Activated CD8-positive, alpha-beta memory T cell treated with anti-CD3 and anti-CD28 coated beads, Interleukin-2, amount 50 U/mL, for 1 hour (primary cell): ENCODE results near the gene MACO1.
"Not testable (repeated sequence)": the region's sequence is repeated elsewhere in the genome, so short reads cannot be mapped to it uniquely, and the experiment has no call there.

Experiments used
- DNase-seq: peaks from one replicate; pipeline ENCODE4 v3.0.0-alpha.2; 2020; ENCODE audit errors: extremely low read depth

The MACO1 gene

DNA sequence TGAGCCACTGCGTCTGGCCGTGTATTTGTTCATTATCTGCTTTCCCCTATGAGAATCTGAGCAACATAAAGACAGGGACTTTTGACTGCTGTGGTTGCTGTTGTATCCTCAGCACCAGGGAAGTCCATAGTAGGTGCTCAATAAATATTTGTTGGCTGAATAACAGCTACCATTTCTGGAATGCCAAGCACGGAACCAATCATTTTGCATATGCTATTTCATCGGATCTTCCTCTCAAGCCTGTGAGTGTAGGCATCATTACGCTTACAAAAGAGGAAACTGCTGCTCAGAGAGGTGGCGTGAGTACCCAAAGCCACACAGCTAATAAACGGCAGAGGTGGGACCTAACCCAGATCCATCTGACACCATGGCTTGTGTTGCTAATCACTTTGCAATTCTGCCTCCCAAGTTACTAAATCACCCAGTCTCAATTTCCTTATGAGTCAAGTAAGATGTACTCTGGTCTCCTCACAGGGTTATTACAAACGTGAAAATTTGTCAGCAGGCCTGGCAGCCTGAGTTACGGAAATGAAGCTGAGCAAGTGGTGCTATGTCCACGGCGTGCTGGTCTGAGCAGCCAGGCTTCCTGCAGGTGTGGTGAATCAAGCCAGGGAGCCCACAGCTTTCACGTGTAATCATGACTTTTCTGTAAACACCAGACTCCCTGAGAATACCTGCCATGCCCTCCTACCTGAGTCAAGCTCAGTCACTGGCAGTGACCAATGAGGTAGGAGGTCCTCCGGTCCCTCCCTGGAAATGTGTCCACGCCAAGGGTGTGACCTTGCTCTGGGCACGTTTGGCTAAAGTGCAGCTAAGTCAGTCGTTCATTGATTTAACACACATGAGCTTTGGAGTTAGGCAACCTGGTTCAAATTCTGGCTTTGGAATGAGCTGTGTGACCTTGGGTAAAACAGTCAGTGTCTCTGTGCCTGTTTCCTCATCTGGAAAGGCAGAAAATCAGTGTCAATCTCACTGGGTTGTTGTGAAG, 5.3 kb upstream of the MACO1 start:
- no peak for DNase-seq

DNA sequence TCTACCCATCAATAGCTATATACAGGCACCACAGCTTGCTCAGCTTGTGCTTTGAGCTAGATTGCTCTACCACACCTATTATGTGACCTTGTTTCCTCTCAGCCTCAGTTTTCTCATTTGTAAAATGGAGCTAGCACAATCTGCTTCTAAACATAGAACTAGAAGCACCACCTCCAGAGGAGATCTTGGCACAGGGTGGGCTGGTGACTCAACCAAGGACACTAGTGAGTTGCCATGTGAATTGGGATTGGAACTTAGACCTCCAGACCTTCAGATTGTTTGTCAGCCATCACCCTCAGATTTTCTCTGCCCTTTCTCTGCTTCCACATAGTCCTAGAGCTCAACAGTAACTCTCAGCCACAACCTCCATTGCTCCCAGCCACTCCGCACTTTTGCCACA, 3.0 kb upstream of the MACO1 start:
- DNase-seq, result no peak

DNA sequence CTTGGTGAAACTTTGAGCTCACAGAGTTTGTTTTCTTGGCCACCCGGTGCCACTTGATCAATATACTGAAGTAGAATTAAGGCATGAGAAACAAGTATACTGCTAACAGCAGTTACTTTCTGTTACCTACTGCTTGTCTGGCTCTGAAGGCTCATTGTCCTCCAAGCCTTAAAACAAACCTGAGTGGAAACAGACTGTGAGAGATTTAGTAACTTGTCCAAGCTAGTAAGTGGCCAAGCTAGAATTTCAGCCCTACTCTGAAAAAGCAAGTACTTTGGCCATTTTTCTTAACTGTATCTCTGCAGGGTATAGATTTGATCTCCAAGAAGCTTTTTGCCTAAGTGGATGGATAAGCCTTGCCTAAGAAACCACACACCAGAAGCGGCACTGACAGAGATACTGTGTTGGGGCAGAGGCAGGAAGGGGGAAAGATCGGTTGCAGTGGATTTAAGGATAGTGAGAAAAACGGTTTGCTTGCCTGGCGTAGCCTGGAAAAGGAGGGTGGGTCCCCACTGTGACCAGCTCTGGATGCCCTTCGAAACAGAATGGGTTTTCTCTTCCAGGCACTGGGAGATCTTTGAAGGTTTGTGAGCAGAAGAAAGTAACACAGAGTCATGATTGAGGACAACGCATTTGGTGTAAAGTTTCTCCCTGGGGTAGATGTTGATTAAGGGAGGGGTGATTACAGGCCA, 2.1 kb upstream of the MACO1 start:
- no peak for DNase-seq

DNA sequence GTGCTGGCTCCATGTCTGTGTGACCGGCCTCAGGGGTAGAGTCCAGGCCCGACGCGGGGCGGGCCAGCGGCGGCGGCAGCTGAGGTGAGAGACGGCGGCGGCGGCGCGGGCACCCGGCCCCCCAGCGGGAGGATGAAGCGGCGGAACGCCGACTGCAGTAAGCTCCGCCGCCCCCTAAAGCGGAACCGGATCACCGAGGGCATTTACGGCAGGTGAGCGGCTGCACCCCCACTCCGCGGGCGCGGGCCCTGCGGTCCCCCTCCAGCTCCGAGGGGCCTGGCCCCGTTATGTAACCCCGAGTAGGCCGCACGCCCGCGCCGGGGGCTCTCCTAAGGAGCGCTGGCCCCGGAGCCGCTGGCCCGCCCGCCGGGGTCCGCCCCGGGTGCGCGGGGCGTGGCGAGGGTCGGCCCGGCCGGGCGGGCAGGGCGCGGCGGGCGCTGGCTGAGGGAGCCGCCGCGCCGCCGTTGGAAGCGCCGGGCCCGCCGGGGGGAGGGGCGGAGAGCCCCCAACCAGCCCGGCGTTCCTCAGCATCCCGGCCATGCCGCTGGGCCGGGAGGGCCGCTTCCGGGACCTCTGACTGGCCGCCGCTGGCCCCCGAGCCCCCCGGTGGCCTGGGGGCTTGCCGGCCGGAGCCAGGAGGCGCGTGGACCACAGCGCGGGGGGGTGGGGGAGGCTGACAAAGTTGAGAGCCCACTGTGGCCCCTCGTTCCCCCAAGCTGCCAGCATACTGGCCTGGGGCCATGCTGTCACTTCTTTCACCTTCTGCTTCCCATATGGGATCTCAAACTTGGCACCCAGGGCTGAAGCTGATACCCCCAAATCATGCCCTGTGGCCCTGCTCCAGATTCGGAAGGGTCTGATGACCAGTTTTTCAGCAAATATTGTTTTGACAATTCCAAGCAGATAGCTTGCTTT, 527 bp downstream of the MACO1 start:
- DNase-seq, result no peak

DNA sequence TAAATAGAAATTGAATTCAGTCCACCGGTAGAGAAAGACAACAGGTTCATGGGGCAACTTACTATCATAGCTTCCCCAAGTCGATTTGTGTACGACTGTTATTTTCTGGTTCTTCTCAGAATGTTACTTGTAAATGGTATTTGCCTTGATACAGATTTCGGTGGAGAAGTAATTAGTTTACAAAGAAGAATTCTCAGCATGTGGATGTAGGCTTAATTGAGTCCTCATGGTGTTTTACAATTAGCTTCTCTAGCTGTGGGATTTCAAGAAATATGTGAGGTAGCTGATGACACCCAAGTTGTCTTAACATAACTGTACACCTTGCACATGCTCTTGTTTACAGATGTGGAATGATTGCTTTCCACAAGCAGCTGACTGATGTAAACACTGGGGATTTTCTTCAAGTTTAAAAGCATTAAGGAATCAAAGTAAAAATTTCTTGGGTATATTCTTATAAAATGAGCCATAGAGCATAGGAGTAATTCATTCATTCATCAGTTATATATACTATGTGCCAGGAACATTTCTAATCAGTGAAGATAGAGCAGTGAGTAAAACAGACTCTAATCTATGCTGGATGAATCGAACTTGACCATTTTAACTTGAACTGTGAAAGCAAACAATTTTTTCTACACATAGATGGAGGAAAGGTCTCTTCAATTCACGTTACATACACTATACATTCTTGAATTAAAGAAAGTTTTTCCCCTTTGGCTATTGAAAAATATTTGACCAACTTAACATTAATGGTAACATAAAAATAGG, 1.4 kb downstream of the MACO1 start:
- DNase-seq, result no peak

DNA sequence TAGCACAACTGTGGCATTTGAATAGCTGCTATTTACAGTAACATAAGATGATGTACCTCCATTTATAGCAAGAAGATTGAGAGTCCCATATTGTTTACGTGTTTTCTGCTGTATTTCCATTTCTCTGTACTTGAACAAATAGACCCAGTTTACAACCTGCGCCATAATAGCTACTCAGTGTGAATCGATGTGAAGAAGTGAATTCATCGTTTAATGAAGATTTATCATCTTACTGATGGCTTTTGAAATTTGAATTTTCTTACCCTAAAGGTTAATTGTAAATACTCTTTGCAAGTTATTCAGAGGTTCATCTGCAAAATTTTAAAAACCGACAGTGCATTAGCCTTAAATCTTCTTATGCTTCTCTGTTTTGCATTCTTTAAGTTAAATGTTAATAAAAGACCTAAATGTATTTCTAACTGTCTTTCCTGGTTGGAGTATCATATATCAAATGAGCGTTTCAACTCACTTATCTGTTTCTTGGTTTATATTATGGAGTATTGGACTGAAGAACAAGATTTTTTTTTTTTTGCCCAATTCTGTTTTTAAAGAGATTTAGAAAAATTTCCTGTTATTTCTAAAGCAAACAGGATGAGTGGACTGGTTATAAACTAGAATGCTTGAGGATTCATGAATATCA, 2.2 kb downstream of the MACO1 start:
- DNase-seq, result no peak

DNA sequence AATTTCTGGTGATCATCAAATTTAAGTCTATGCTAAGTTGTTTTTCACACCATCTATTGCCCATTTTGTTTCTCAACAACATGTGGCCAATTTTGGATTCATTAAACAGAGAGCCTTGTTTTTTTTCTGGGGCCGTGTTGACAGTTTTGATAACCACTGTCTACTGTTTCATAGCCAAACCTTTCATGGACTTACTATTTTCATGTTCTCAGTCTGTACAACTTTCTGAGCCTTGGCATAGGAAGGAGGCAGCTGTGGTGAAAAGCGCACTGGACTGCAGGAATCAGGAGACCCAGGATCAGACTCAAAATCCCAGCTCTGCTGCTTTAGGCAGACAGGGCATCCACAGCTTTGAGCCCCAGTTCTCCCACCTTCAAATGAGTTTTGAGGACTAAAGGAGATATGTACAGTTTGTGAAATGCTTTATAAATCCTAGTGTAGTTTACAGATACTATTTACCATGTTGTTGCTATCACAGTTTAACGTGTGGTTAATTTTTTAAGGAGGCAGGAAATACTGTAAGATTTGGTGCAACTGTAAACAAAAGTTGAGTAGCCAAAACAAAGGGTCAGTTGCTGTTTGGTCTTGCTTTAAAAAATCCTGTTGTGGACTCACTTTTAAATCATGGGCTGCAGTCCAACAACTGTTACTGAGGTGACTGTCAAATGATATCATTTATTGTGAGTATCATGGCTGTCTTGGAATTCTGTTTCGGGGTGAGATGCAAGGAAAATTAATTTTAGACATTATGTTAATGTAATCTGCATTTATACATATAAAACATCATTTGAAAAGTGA, 2.9 kb downstream of the MACO1 start:
- DNase-seq, result no peak

DNA sequence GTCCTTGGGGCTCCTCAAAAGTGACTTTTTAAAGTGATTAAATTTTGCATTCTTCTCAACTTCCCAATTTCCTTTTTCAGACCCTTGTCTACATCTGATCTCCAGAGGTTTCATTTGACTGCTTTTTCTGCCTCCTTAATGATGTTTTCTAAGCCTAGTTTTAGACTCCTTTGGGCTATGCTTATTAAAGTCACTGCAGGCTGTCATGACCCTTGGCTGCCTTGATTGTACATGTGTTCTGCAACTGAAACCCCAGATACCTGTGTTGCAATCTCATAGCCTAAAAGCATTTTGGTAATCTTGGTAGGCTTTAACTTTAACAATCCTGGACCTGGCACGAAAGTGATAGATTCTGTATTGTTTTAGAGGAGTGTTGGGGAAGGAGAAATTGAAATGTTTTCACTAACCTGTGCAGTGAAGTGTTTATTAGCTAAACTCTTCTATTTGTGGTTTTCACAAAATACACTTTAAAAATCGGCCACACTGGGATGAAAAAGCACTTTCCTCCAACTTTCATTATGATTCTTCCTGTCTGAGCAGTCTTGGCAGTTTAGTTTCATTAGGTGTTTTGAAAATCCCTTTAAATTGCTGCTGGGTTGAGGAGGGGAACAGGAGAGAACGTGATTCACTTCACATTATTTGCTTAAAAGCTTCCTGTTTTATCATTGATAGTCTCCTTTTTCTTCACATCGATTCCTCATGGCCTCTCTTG, 4.9 kb downstream of the MACO1 start:
- DNase-seq, result no peak

DNA sequence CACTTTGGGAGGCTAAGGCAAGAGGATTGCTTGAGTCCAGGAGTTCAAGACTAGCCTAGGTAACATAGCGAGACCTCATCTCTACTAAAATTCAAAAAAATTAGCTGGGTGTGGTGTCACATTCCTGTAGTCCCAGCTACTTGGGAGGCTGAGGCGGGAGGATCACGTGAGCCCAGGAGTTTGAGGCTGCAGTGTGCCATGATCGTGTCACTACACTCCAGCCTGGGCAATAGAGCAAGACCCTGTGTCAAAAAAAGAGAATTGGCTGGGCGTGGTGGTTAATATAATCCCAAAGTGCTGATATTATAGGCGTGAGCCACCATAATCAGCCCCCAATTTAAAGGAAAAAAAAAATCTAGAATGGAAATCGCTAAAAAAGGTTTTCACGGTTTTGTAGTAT, 7.0 kb downstream of the MACO1 start:
- no peak for DNase-seq

DNA sequence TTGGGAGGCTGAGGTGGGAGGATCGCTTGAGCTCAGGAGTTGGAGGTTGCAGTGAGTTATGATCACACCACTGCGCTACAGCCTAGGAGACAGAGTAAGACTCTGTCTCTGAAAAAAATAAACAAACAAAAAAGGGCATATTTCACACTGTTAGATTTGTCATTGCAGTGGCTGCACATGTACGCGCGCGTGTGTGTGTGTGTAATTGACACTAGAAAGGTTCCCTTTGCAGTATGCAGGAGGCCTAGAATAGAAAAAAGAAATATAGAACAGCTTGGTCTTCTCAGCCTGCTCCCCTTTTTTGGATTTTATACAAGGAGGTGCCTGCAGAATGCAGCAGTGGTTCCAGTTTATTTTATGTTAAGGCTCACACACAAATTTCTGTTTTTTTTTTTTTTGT, 8.6 kb downstream of the MACO1 start:
- DNase-seq, result no peak

DNA sequence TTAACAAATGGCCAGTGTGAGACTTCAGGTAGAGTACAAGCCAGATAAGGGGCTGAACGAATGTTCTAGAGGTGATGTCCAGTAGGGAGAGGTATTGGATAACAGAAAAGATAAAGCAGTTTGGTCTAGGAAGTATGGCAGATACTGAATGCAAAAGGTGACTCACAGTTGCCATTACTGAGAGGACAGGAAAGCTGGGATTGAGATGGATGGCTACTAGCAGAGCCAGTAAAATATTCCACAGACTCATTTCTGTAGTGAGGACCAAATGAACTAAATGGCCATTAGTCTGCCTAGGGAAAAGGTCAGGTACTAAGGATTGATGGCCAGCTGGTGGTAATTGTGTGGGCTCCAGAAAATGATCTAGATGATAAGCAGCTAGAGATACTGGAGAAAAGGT, 11.5 kb downstream of the MACO1 start:
- DNase-seq, result no peak

DNA sequence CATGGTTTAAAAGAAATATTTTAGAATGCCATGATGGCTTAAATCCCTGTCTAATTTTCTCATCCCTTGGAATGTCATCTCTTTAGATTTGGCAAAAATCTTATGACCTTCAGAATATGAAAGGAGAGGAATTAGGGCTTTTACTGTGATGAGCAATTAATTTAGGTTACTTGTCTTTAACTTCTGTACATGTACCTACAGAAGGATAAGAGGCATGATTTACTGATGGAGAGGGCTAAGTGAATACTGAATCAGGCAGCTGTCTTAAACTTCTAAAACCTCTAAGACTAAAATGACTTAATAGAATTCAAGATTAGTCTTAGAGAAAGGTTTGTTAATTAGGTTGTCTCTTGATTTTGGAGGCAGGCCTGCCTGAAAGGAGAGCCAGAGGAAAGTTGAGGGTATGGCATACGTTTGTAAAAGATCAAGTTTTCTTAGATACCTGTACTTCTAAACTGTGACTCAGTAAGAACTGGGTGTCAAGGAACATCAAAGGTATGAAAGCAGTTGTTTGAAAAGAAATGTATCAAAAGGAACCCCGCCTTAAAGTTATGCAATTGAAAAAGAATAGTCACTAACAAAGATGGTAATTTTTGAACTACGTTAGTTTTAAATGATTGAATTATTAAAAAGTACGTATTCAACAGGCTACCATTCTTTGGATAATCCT, 12.5 kb downstream of the MACO1 start:
- no peak for DNase-seq

DNA sequence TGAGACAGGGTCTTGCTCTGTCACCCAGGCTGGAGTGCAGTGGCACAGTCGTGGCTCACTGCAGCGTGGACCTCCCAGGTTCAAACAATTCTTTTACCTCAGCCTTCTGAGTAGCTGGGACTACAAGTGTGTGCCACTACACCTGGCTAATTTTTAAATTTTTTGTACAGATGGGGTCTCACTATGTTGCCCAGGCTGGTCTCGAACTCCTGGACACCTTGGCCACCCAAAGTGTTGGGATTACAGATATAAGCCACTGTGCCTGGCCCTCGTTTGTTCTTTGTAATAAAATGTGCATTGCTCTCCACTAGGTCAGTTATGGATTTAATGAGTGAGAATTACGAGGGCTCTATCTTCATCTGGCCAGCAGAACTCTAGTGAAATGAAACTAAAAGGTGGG, 13.9 kb downstream of the MACO1 start:
- DNase-seq, result not testable (repeated sequence)

DNA sequence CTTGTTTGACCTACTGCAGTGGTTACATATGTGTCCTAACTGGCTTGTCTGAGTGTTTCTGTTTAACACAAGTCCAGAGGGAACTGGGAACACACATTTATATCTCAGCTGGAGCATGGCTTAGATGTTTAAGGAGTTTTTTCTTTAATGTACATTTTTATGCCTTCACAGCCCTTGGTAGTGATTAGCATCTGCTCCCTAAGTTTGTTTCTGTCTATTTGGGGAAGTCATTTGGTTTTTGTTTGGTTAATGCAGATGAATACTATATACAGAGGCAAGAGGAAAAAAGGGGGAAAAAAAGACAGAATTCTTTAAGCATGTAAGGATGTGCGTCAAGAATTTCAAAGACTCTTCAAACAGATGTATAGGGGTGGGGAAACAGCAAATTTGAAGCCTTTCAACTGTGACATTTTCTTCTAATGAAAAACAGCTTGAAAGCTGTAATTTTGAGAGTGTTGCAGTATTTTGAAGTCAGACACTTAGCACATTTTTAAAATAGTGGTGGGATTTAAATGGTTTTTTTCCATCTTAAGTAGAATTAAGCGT, 15.4 kb downstream of the MACO1 start:
- no peak for DNase-seq

DNA sequence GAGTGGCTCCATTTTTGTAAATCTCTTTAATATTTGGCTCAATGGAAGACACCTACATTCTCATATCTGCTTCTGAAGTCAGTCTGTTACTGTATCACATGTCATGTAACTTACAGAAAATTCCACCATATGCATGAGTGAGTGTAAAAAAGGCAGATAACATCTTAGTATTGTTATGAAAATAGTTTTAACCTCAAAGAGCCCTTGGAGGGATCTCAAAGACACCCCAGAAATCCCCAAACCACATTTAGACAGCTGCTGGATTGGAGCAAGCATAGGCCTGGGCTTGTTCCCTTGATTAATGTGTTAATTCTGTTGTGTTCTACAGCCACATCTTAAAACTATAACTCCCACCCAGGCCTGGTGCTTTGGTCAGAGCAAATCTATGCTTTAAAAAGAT, 16.9 kb downstream of the MACO1 start:
- DNase-seq, result no peak

DNA sequence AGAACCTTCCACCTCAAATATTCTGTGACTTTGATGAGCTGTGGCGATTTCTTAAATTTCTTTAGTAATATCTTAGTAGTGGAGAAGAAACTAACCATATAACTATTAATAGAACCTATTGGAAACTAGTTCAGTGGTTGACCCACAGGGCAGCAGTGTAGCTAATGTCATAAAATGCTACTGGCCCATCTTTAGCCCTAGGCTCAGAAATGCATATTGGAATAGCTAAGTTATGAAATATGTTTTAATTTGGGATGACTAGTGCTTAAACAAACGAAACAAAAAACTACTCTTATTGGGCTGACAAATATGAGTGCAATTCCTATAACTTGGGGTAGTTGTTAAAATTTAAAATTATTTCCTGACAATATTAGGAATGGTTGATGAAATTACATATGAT, 20.2 kb downstream of the MACO1 start:
- no peak for DNase-seq

DNA sequence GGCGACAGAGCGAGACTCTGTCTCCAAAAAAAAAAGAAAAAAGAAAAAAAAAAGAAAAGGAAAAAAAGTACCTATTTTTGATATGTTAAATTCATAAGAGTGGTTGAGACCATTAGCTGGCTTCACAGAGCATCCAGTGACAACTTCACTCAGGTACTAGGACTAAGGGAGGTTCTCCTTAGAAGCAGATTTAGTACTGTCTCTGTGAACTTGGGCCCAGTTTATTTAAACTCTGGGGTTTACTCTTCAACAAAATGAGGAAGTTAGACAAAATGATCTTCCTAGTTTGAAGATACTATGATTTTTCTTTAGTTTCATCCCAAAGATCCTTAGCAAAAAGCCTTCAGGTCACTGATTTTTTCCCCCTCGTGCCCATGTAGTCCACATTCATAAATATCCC, 21.2 kb downstream of the MACO1 start:
- no peak for DNase-seq

DNA sequence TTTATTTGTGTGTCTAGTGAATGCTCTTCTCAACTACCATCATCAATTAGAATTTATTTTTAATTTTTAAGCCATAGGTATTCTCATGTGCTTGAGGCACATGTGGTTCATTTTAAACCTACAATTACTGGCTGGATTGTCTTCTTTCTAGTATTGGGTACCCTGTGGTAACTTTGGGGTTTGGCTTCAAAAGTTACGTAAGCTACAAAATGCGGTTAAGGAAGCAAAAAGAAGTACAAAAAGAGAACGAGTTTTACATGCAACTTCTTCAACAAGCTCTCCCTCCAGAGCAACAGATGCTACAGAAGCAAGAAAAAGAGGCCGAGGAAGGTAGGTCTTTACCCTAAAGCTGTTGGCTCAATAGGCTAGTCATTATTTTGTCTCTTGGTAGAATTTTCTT, 25.8 kb downstream of the MACO1 start:
- no peak for DNase-seq
